Small intestine (tissue), 7 donors: ENCODE data around the gene TFEC. TPM values are rescaled to one million over a fixed set of nuclear protein-coding genes. Genes with fewer than 3 reads are reported as not detected.

ENCODE experiments used
- DNase-seq, 2 donors: peaks; one replicate each; pipeline versions ENCODE4 v3.0.0 to v3.0.0-alpha.2; 2013
- FAIRE-seq: peaks from 2 replicates; lab custom pipeline; 2012; peaks lifted over from hg19 to GRCh38; lab: Jason Lieb, UNC
- H3K27ac ChIP-seq, 3 donors: one replicate each; pipeline ENCODE4 v1.5.1; 2013; ENCODE audit warnings: low read length in 2 of 3, mild to moderate bottlenecking in 2 of 3, control low read depth in 1 of 3, inconsistent platforms in 1 of 3, low read depth in 1 of 3, moderate library complexity in 1 of 3
- H3K27me3 ChIP-seq, 3 donors: one replicate each; pipeline ENCODE4 v1.6.1; 2013; ENCODE audit warnings: low read length in 3 of 3, inconsistent platforms in 1 of 3; ENCODE audit not compliant: control insufficient read depth in 3 of 3, insufficient read depth in 3 of 3
- H3K36me3 ChIP-seq, 3 donors: one replicate each; pipeline ENCODE4 v1.6.1; 2013; ENCODE audit warnings: low read length in 3 of 3, inconsistent platforms in 1 of 3, low read depth in 1 of 3, mild to moderate bottlenecking in 1 of 3, moderate library complexity in 1 of 3; ENCODE audit not compliant: control insufficient read depth in 3 of 3, insufficient read depth in 2 of 3
- H3K4me1 ChIP-seq, 3 donors: one replicate each; pipeline ENCODE4 v1.6.1; 2013; ENCODE audit warnings: low read length in 2 of 3, inconsistent platforms in 1 of 3, low read depth in 1 of 3, mild to moderate bottlenecking in 1 of 3, moderate library complexity in 1 of 3; ENCODE audit not compliant: control insufficient read depth in 3 of 3, insufficient read depth in 2 of 3
- H3K4me3 ChIP-seq, 3 donors: one replicate each; pipeline ENCODE4 v1.5.1; 2013; ENCODE audit warnings: low read length in 3 of 3, control low read depth in 1 of 3, inconsistent platforms in 1 of 3, low read depth in 1 of 3, mild to moderate bottlenecking in 1 of 3, moderate library complexity in 1 of 3
- H3K9me3 ChIP-seq, 2 donors: one replicate each; pipeline ENCODE4 v1.6.1; 2013; ENCODE audit warnings: low read depth in 1 of 2, low read length in 1 of 2; ENCODE audit not compliant: control insufficient read depth in 2 of 2, insufficient read depth in 1 of 2
- WGBS, 3 donors: extraction: QIAGEN DNeasy Blood & Tissue Kit; methylation state at CpG; one replicate each; pipeline ENCODE4 v1.1.7; 2013; 5-methylcytosine and 5-hydroxymethylcytosine counted together
- polyA plus RNA-seq, 4 donors: library from polyadenylated mRNA; stranded (reverse) in 3 of 4; unstranded in 1 of 4; fragments of 200-250 nt in 3 of 4; fragments of 120-200 nt in 1 of 4; gene quantifications; one replicate each; pipeline versions ENCODE4 v1.2.1 to v1.2.3, GENCODE V29; 2013
- donor health status: healthy with polysubstance abuse.
- donor health status: control.
- donor health status: control.
- donor health status: Bipolar disorder and iron deficiency.
- donor health status: healthy.

Gene TFEC
- polyA plus RNA-seq, 4 donors = 0.82 to 128 (median 7.5) TPM

DNA sequence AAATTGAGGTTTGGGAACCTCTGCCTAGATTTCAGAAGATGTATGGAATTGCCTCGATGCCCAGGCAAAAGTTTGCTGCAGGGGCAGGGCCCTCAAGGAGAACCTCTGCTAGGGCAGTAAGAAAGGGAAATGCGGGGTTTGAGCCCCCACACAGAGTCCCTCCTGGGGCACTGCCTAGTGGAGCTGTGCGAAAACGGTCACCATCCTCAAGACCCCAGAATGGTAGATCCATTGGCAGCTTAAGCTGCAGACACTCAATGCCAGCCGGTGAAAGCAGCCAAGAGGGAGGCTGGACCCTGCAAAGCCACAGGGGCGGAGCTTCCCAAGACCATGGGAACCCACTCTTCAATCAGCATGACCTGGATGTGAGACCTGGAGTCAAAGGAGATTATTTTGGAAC lies 15.0 kb upstream of the TFEC start:
- peaks cover 0 to 13% of the 10 kb centered on the region in 2 donors for H3K9me3 ChIP-seq
- 81 to 90% (median 85%) methylated on average over 6 of the region's 6 CpGs for WGBS, 3 donors
- no peaks in the 10 kb centered on the region for H3K27me3 ChIP-seq
- H3K4me3 ChIP-seq = no peak overlapping the region
- no peak for DNase-seq
- no peak overlapping the region for H3K27ac ChIP-seq
- H3K36me3 ChIP-seq = no peaks in the 10 kb centered on the region
- FAIRE-seq = no peak
- H3K4me1 ChIP-seq = no peaks in the 10 kb centered on the region

DNA sequence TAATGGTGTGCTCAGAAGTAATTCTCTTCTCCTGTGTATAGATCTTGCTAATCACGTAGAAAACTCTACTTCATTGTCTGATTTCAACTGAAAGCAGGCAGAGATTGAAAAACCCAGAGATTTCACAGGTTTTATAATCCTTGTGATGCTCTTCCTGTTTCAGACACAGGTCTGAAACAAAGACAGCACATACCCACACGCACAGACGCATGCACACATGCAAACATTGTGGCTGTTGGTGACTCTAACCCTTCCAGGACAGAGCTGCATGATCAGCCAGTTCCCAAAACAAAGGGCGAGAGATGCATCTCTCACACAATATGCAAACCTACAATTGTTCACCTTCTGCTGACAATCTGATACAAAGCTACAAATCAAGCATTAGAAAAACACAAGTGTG lies 11.1 kb upstream of the TFEC start:
- no peak for FAIRE-seq
- H3K9me3 ChIP-seq = no peaks in the 10 kb centered on the region
- WGBS, 3 donors = 67 to 77% (median 75%) methylated on average over 4 of the region's 4 CpGs
- no peaks in the 10 kb centered on the region for H3K27me3 ChIP-seq
- H3K4me3 ChIP-seq = no peak overlapping the region
- no peak overlapping the region for H3K27ac ChIP-seq
- DNase-seq = no peak
- no peaks in the 10 kb centered on the region for H3K4me1 ChIP-seq
- no peaks in the 10 kb centered on the region for H3K36me3 ChIP-seq

DNA sequence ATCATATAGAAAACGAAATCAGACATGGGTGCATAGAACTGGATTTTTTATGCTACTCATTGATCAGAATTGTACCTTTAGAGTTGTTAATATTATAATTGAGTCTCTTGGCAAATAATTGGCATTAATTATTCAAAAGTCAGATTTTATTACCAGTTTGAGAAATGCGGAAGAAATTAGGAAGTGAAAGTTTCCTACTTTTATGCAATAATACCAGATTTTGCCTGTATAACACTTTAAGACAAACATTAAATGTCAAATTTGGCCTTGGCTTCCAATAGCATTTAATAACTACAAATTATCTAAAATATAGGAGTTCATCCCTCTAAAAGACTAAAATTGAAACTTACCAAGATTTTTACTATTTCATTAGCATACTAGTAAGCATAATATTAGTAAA lies 6.8 kb upstream of the TFEC start:
- WGBS, 3 donors = 77 to 85% (median 81%) methylated on average over 2 of the region's 2 CpGs
- FAIRE-seq (no peak), DNase-seq (no peak)

DNA sequence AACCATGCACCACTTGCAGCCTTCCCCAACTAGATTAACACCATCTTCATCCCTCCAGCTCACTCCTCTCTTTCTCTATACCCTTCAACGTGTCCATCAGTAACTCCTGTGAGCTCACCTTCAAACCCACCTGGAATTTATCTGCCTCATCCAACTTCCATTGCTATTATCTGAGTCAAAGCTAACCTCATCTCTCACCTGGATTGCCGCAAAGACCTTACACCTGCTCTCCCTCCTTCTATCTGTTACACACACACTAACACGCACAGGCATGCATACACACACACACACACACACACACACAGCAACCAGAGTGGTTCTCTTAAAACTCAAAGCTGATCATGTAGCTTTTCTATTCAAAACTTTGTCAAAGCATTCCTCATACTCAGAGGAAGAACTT lies 3.8 kb upstream of the TFEC start:
- no peaks in the 10 kb centered on the region for H3K36me3 ChIP-seq
- WGBS, 3 donors = 71 to 89% (median 83%) methylated on average over 3 of the region's 3 CpGs
- DNase-seq (no peak), FAIRE-seq (no peak)
- no peaks in the 10 kb centered on the region for H3K4me1 ChIP-seq
- no peaks in the 10 kb centered on the region for H3K9me3 ChIP-seq
- H3K4me3 ChIP-seq = no peak overlapping the region
- no peak overlapping the region for H3K27ac ChIP-seq
- no peaks in the 10 kb centered on the region for H3K27me3 ChIP-seq

More for the DNA sequence above, 6.8 kb upstream of the TFEC start:
- Histone ChIP-seq H3K9me3 (no peaks in the 10 kb centered on the region), H3K27ac (no peak overlapping the region), H3K27me3 (no peaks in the 10 kb centered on the region), H3K36me3 (no peaks in the 10 kb centered on the region), H3K4me3 (no peak overlapping the region), H3K4me1 (no peaks in the 10 kb centered on the region)

DNA sequence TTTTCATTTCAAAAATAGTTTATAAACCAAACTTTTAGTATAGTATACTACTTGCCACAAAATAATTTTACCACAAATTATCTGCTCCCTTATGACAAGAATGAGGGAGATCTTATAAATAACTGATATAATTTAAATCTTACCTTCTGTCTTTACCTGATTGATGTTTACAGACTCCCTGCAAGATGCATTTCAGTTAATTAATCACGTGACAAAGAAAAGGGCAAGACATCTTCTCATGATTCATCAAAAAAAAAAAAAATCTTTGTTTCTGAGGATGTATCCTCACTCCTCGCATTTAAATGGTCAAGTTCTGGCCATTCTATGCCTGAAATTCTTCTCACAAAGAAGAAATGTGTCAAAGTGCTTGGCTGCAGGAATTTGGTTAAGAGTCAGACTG lies 2.3 kb upstream of the TFEC start:
- WGBS, 3 donors = 85% methylated on average over 2 of the region's 2 CpGs
- FAIRE-seq (no peak), DNase-seq (no peak)
- H3K27ac ChIP-seq = no peak overlapping the region
- H3K36me3 ChIP-seq = no peaks in the 10 kb centered on the region
- H3K4me1 ChIP-seq = no peaks in the 10 kb centered on the region
- H3K9me3 ChIP-seq = no peaks in the 10 kb centered on the region
- H3K27me3 ChIP-seq = no peaks in the 10 kb centered on the region
- no peak overlapping the region for H3K4me3 ChIP-seq

DNA sequence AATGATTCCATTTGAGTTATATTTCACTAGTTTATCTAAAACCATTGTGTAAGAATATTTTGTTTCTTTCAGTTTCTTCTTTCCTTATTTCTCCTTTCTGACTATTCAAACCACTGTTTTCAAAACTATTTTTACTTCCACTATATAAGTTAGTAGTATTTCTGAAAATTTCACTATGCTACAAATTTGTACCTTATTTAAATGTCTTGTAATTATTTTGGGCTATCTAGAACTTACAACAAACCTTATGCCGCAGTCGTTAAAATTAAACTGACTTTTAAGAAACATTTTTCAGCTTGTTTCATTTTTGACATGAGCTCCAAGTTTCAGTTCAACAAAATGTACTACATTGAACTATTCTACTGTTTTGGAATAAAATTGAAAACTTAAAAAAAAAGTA lies 1.8 kb downstream of the TFEC start:
- Histone ChIP-seq H3K36me3 (no peaks in the 10 kb centered on the region), H3K27me3 (no peaks in the 10 kb centered on the region), H3K4me1 (peaks cover 0 to 12% (median 0%) of the 10 kb centered on the region in 3 donors), H3K27ac (no peak overlapping the region), H3K4me3 (no peak overlapping the region), H3K9me3 (no peaks in the 10 kb centered on the region)
- FAIRE-seq (no peak), DNase-seq (no peak)
- 71 to 80% (median 74%) methylated on average over 2 of the region's 2 CpGs for WGBS, 3 donors

DNA sequence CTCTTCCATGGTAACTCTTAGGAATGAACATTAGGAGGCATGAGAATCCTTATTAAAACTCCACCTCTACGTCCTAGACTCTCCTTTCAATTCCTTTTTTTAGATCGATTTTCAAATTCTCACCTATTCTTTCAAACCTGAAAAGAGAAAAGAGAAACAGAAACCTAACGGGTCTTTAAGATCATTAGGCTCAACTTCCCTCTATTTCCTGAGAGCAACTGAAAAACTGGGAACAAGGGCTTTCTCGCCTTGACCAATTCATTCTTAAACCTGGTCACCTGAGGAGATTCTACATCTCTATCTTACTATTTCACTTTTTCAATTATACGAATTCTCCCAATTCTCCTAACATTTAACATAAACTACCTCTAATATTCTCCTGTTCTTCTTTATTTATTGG lies 2.8 kb downstream of the TFEC start:
- Histone ChIP-seq H3K4me3 (no peak overlapping the region), H3K27me3 (no peaks in the 10 kb centered on the region), H3K4me1 (peaks cover 0 to 12% (median 0%) of the 10 kb centered on the region in 3 donors), H3K9me3 (no peaks in the 10 kb centered on the region), H3K36me3 (no peaks in the 10 kb centered on the region), H3K27ac (no peak overlapping the region)
- WGBS, 3 donors = 61 to 72% (median 64%) methylated on average over 5 of the region's 5 CpGs
- no peak for DNase-seq
- no peak for FAIRE-seq

DNA sequence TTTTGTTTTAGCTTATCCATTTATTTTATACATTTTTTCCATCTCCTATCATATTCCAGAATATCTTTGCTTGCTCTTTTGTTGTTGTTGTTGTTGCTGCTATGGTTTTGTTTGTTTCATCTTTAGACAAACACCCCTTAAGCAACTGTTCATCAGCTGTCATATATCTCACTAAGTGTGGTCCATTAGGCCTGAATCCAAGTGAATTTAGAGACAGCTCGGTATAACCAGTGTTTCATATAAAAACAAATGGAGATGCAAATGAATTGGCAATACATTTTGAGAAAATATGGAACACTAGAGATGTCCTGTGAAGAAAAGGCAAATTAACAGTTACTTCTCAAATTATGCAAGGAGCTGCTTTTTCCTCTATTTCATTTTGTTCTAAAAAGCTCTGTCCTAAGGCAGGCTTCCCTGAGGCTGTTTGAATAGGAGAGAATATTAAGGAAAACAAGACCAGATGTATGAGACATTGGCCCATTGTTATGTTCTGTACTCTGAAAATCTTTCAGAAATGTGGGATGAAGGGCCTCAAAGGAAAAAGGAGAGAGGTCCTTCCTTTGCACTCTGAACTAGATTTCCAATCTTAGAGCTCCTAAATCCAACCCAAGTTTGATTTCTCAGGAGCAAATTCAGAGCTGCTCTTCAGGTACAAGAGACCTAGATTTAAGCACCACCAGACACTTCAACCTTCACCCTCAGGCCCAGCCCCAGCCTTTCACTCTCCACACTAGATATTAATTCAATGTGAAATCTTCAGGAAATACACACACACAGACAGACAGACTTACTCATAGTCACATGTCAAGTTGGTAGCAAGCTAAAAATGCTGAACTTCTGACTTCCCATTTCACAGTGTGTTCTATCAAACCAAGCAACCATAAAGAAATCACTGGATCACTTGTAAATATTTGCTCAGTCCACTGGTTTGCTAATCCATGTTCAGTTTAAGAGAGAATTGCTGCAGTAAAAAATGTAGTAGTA lies 5.4 kb downstream of the TFEC start:
- Histone ChIP-seq H3K4me1 (peaks cover 0 to 12% (median 0%) of the 10 kb centered on the region in 3 donors), H3K36me3 (no peaks in the 10 kb centered on the region), H3K9me3 (no peaks in the 10 kb centered on the region), H3K27ac (peak overlapping the region in 1 of 3 donors; percentile 15), H3K27me3 (no peaks in the 10 kb centered on the region), H3K4me3 (no peak overlapping the region)
- 44 to 72% (median 51%) methylated on average over 1 of the region's 1 CpG for WGBS, 3 donors
- FAIRE-seq (no peak), DNase-seq (peak in 1 of 2 donors; percentile 66)
